HG03571 (cell line): ENCODE results near the gene CLCN1.
"Not testable (repeated sequence)": the region's sequence is repeated elsewhere in the genome, so short reads cannot be mapped to it uniquely, and the experiment has no call there.

Experiments used
- ATAC-seq: cut with Tn5 transposase; IDR thresholded peaks from one replicate; pipeline ENCODE4 v1.9.1; 2021; ENCODE audit not compliant: unreplicated experiment

The CLCN1 gene

DNA sequence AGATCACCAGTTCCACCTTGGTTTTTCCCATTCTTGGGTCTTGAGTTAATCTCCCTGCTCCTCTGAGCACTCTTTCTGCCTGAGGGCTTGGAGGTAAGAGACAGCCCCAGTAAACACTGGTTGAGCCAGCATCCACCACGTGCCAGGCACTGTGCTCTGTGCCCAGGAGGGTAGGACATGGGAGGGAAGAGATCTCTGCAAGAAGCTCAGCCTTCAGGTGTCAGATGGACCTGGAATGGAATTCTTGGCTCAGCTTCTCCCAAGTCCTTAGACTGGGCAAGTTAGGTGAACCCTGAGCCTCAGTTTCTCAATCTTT lies 67.7 kb downstream of the CLCN1 start:
- ATAC-seq: no peak

DNA sequence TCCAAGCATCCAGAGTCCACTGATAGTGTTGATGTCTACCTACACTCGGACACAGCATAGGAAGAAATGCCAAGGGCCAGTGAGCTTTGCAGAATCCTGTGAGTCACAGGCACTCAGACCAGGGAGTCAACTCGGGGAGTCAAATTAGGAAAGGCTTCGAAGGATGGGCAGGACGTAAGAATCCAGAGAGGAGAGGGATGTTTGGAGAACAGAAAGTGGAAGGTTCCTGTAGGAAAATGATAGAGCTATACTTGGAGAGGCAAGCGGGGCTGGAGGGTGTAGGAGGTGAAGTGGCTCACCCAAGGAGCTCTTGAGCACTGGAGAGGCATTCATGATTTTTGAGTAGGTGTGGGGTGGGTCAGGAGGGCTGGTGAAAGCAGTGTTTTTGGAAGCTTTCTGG lies 68.2 kb downstream of the CLCN1 start:
- no peak for ATAC-seq

DNA sequence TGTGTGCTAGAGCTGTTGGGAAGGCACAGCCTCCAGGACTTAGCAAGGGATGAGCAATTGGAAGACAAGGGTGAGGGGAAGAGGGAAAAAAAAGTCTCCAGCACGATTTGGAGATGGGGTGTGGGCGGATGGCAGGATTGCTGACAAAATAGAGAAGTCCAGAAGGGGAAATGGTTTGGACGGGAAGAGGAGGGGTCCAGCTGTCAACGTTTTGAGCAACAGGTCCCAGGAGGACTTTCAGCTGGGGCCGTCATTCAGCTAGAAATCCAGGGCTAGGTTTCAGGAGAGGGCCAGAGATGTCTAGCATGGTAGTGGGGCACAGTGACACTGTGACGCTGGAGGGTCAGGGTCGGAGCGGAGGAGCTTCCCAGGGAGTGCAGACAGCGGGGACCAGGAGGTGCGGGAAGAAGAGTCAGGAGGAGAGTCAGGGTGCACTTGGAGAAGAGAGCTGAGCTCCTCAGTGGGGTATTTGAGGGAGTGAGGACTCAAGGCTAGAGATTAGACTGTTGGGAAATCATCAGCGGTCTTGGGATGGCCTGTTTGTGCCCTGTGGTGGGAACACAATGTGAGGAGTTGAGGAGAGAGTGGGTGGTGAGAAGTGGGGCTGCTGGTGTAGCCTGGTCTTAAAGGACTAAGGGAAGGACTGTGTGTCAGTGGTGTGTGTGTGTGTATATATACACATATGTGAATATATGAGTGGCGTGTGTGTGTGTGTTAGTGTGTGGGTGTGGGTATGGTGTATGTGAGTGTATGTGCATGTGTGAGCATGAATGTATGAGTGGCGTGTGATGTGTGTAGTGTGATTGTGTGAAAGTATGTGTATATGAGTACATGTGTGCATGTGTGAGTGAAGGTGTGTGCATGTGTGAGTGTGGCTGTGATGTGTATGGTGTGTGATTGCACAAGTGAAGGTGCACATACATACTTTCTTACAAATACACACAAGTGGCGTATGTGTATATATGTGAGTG lies 69.0 kb downstream of the CLCN1 start:
- ATAC-seq: no peak

DNA sequence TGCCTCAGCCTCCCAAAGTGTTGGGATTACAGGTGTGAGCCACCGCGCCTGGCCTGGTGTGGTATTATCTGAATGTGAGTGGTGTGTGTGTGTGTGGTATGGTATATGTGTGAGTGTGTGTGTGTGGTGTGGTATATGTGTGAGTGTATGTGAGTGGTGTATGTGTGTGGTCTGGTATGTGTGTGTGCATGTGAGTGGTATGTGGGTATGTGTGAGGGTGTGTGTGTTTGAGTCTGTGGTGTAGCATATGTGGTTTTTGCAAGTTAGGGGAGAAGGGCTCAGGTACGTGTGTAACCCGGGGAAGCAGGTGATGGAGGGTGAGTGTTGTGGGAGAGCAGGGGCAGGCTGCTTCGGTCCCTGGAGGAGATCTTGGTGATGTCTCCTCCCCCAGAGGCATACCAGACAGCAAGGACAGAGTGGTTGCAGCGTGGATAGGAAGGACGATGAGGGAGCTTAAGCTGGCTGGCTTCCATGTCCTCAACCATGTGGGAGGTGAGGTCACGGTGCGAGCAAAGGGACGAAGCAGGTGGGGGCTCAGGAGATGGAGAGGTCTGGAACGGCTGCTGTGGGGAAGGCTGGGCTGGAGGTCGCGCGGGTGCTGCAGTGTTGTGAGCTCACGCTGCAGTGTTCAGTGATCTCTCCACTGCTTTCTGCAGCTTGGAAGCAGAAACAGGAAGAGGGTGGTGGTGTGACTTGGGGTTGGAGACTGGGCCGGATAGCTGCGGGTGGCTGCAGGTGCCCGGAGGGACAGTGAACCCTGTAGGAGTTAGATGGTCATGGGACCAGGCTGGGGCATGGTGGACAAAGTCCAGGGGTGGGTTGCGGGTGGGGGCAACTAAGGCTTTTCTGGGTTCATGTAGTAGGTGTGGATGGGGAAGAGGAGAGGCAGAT lies 70.2 kb downstream of the CLCN1 start:
- peak; percentile 51 for ATAC-seq

DNA sequence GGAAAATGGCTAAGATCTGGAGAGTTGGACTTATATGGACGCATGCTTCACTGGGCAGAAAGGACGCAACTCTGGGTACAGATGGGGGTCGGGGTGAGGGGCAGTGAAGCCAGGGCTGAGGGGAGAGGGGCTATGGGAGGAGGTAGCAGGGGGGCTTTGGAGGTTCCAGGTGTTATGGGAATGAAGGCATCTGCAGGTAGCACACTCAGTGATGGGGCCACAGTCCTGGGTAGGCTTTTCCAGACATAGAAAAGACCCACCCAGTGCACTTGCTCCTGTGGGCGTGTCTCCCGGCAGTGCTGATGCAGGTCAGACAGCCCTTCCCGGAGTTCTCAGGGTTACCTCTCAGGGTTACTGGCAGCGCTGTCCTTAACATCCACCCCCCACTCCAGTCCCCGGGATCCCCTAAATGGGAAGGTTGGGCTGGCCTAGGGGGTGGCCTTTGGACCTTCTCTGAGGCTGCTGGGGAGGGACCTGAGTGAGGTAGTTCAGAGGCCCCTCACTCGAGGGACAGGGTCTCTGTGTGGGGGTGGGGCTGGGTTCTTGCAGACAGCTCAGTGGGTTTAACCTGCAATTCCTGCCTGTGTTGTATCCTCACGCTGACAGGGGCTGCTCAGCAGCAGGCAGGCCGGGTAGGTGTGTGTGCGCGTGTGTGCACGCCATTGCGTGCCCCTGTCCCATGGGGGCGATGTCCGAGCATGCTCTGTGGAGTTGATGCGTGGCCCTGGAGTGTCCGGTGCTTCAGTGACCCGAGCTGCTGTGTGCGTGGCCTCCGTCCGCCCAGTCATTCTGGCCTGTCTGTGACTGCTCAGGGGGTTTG lies 71.5 kb downstream of the CLCN1 start:
- no peak for ATAC-seq

DNA sequence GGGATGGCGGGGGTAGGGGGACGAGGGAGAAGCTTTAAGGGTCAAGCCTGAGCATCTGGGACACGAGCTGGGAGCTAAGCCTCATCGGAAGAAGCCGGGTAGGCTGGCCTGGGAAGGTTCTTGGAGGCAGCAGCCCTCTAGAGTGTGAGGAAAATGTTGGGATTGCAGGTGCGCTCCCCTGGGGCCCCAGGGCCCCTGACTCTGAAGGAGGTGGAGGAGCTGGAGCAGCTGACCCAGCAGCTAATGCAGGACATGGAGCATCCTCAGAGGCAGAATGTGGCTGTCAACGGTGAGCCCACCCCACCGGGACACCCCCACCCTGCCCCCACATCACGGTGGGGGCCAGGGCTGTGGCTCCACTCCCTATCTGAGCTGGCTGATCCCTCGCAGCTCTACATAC lies 72.1 kb downstream of the CLCN1 start:
- ATAC-seq: no peak

DNA sequence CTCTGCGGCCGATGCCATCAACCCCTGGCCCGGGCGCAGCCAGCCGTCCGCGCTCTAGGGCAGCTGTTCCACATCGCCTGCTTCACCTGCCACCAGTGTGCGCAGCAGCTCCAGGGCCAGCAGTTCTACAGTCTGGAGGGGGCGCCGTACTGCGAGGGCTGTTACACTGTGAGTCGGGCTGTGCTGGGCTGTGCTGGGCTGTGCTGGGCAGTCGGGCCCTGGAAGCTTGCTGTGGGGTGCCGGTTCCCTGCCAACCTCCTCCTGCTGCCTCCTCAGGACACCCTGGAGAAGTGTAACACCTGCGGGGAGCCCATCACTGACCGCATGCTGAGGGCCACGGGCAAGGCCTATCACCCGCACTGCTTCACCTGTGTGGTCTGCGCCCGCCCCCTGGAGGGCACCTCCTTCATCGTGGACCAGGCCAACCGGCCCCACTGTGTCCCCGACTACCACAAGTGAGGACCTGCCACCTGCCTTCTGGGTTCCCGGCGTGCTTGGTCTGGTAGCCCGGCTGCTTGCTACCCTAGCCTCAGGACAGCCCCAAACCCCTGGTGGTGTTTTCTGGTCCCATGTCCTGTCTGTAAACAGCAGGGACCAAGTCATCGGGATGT lies 72.7 kb downstream of the CLCN1 start:
- no peak for ATAC-seq

DNA sequence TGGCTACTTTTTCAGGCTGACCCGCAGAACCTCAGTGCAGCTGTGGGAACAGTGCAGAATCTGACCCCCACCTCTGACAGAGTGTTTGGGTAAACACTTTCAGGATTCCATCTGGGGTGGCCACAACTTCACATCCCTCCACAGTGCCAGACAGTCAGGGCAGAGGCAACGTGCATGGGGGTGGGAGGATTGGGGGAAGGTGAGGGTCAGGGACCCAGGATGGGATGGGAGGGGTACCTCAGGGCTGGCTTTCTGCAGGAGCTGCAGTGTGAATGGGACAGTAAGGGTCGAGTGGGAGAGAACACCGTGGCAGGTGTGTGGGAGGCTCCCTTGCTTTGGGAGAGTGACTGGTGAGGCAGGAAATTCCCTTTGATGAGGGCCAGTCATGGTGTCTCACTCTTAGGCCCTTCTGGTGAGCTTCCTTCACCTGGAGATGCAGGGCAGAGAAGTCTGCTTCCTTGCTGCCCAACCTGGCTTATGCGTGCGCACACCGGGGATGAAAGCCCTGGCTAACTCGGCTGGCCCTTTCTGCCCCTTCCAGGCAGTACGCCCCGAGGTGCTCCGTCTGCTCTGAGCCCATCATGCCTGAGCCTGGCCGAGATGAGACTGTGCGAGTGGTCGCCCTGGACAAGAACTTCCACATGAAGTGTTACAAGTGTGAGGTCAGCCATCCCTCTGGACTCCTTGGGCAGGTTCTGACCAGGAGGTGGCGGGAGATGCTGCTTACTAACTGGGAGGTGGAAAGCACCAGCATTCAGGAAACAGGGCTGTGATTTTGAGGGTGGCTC lies 73.6 kb downstream of the CLCN1 start:
- no peak for ATAC-seq

DNA sequence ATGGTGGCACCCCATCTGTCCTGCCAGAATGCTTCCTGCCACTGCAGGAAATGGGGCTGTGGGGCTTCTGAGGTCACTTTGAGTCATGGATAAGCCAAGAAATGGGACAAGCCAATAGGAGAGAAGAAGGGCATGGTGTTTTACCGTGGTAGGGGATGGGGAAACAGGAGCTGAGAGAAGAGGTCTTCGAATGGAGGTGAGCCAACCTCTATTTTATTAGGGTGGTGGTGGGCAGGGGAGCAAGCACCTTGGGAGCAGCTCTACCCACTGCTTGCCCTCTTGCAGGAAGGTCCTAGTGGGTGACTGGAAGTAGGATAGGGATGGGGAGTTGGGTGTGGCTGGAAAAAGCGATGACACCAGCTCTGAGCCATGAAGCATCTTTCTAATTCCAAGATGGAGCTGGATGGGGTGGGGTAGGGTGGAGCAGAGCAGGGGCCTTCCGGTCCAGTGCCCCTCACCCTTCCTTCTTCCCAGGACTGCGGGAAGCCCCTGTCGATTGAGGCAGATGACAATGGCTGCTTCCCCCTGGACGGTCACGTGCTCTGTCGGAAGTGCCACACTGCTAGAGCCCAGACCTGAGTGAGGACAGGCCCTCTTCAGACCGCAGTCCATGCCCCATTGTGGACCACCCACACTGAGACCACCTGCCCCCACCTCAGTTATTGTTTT lies 74.3 kb downstream of the CLCN1 start:
- ATAC-seq: no peak

DNA sequence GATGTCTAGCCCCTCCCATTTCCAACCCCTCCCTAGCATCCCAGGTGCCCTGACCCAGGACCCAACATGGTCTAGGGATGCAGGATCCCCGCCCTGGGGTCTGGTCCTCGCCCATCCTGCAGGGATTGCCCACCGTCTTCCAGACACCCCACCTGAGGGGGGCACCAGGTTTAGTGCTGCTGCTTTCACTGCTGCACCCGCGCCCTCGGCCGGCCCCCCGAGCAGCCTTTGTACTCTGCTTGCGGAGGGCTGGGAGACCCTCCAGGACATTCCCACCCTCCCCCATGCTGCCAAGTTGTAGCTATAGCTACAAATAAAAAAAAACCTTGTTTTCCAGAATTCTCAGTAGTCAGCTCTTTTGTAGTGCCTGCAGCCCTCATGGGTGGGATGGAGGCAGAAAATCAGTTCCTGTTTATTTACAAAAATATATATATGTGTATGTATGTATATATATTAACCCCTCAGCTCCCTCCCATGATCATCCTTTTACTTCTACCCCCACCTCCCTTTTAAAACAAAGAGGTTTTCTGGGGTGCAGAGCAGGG lies 74.9 kb downstream of the CLCN1 start:
- no peak for ATAC-seq

DNA sequence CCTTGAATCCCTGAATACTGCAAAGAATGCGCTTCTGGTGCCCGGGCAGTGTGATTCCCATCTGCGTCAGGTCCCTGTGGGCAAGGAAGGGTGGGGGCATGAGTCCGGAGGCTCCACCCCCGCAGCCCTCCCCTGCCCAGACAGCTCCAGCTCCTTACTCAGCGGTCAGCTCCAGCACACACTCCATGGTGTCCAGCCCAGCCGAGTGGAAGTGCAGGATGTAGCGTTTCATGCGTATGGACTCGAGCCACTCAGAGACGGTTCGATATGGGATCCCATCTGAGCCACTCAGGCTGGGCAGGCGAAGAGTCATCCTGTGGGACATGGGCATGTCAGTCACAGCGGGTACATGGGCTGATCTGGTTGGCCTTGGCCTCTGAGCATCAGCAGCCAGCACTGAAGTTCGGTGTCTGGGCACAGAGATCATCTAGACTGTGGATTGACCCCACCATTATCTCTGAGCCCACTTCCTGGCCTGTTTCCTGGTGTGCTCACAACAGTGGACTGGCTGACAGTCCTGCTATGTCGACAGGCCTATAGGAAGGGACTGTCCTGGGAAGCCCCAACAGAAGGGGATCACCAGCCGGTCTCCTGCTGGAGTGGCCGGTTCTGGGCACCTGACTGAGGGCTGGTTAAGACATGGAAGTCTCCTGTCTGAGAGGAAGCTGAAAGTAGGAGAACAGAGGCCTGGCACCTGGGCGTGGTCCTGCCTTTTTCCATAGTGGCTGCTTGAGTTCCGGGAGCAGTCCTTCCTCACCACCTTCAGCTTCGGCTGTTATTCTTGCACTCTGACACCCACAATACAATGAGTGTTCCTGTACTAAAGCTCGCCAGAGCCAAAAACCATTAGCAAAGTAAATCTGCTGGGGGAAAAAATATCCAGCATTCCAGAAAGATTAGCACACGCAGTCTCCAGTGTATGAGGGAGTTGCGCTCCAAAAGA lies 75.8 kb downstream of the CLCN1 start:
- no peak for ATAC-seq

DNA sequence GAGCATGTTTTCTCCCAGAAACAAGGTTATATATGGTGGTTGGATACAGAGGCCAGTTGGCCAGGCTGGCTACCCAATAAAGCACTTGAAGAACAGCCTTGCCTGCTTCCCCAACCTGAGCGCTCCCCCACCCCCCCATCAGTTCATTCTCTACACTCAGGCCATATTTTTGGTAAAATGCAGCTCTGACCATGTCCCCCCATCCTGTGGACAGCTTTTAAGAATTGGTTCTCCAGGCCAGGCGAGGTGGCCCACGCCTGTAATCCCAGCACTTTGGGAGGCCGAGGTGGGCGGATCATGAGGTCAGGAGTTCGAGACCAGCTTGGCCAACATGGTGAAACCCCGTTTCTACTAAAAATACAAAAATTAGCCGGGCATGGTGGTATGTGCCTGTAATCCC lies 76.5 kb downstream of the CLCN1 start:
- ATAC-seq: not testable (repeated sequence)

DNA sequence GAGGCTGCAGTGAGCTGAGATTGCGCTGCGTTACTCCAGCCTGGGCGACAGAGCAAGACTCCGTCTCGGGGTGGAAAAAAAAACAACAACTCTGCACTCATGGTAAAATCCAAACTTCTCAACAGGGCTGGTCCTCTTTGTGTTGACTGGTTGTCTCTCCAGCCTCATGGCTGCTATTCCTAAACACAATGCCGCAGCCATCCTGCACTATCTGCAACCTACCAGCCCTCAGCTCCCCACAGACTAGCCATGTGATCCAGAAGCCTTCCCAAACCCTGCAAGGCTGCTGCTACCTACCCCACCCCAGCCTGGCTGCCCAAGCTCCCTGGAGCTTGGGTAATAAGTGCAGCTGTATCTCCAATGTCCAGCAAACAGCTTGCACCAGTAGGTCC lies 77.0 kb downstream of the CLCN1 start:
- no peak for ATAC-seq

DNA sequence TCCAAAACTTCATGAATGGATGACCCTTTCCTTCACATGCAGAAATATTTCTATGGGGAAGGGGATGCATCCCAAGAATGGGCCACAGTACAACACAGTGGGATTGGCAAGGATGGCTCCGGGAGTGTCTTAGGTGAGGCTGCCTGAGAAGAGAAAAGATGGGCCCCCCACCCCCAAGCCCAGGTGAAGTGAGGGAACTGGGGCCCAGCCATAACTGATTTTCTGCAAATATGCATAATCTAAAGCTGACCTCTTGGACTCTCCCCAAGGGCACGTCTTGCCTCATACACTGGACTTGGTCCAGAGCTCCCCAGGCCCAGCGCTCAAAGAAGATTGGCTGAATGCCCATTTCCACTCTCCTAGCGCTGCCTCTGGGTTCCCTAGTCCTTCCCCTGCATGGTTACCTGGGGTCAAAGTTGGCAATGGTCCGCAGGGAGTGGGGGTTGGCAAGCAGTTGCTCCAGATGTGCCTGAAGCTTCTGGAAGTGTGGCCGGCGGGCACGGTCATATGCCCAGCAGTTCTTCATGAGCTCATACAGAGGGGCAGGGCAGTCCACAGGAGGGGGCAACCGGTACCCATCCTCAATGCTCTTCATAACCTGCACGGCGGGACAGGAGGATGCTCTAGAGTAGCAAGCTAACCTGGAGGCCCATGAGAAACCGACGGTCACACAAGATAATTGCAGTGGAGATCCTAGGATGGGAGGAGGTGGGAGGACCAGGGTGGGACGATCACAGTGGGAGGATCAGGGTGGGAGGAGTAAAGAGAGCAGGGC lies 77.5 kb downstream of the CLCN1 start:
- no peak for ATAC-seq

DNA sequence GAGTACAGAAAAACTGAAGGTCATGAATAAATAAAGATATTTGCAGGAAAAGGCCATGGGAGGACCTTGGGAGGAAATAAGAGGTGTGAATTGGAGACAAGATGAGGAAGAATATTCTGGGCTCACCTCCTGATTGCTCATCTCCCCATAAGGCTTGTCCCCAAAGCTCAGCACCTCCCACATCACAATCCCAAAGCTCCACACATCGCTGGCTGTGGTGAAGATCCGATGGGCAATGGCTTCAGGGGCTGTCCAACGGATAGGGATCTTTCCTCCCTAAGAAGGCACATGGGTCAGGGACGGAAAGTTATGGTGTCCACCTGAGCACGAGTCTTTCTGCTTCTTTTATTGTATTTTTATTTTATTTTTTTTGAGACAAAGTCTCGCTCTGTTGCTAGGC lies 78.2 kb downstream of the CLCN1 start:
- no peak for ATAC-seq

DNA sequence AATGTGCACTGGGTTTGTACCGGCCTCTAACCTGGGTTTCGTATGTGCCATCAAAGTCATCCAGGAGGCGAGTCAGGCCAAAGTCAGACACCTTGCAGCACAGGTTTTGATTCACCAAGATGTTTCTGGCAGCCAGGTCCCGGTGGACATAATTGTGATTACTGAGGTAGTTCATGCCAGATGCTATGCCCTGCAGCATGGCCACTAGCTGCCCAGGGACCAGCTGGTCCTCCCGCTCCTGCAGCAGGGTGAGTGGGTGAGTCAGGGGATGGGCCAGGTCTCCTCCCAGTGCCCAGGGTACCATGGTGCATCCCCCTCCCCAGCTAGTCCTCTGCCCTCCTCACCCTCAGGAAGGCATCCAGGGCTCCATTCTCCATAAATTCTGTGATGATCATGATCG lies 78.9 kb downstream of the CLCN1 start:
- no peak for ATAC-seq
